GM10248 (cell line): Measurements from ENCODE around the gene VSTM2L.

Experiments
- CTCF ChIA-PET: fragments of 300-600 bp; sonication (Branson Sonifier 250); formaldehyde crosslinking; extraction: SDS; loops from one replicate; lab custom pipeline; 2021; ENCODE audit warnings: antibody characterized with exemption; lab: Yijun Ruan, JAX
- POLR2A ChIA-PET: fragments of 350-650 bp; sonication (Branson Sonifier 250); formaldehyde crosslinking; extraction: SDS; loops from one replicate; lab custom pipeline; 2020; ENCODE audit warnings: antibody characterized with exemption; lab: Yijun Ruan, JAX
- DNase-seq: peaks from one replicate; pipeline ENCODE4 v3.0.0; 2012; ENCODE audit errors: extremely low spot score
- TF ChIP-seq, protein P1 (sequence below): IDR thresholded peaks from 2 replicates; pipeline ENCODE4 v1.5.1; 2012; ENCODE audit warnings: mild to moderate bottlenecking, low read depth; ENCODE audit errors: extremely low read depth, missing control alignments, control extremely low read depth

Gene VSTM2L

DNA sequence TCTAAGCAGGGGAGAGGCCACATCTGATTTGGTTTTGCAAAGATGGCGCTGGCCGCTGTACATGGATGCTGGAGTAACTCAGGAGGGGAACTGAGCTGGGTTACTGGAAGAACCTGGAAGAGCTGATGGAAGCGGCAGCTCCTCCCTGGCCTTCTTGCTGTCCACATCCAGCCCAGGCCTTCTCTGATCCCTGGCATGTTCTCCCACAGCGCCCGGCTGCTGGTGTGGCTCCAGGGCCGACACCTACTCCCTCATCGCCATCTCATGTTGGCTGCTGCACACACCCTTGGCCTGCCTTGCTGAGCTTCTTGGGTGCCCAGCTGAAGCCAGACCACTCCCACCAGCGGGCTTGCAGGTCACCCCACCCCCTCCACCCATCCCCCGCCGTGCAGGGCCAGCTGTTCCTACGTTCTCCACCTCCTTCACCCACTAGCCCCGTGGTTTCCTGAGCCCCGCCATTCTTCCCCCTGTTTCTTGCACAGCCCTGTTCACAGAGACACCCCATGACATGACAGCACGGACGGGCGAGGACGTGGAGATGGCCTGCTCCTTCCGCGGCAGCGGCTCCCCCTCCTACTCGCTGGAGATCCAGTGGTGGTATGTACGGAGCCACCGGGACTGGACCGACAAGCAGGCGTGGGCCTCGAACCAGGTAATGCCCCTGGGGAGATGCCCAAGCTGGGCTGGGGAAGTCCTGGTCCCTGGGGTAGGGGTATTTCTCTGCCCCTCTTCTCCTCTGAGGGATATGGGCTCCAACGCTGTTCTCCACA, 28.4 kb downstream of the VSTM2L start:
- POLR2A ChIA-PET: no interaction called here
- CTCF ChIA-PET: interaction anchor here (1.1 kb wide), 1 partner anchor 312 kb away, joined by 3 read pairs; no protein-coding TSS in a partner anchor
- DNase-seq: no peak
- TF ChIP-seq, protein P1, sequence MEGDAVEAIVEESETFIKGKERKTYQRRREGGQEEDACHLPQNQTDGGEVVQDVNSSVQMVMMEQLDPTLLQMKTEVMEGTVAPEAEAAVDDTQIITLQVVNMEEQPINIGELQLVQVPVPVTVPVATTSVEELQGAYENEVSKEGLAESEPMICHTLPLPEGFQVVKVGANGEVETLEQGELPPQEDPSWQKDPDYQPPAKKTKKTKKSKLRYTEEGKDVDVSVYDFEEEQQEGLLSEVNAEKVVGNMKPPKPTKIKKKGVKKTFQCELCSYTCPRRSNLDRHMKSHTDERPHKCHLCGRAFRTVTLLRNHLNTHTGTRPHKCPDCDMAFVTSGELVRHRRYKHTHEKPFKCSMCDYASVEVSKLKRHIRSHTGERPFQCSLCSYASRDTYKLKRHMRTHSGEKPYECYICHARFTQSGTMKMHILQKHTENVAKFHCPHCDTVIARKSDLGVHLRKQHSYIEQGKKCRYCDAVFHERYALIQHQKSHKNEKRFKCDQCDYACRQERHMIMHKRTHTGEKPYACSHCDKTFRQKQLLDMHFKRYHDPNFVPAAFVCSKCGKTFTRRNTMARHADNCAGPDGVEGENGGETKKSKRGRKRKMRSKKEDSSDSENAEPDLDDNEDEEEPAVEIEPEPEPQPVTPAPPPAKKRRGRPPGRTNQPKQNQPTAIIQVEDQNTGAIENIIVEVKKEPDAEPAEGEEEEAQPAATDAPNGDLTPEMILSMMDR: no peak

DNA sequence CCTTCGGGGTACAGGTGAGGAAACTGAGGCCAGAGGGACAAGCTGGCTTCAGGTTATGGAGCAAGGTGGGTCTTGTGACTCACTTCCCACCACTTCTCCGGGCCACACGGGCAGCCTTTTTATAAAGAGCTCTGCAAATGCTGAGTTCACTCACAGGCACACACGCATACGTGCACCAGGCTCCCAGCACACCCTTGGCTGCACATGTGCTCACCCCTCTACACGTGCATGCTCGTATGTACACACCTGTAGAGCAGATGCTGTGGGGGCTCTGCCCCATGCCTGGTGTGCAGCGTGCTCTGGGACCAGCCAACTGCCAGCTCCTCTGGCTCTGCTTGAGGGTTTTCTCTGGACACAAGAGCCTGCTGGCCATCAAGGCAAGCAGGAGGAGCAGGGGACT, 29.1 kb downstream of the VSTM2L start:
- ChIA-PET POLR2A (no interaction called here), CTCF (interaction anchor here (1.1 kb wide), 1 partner anchor 311 kb away, joined by 3 read pairs; no protein-coding TSS in a partner anchor)
- DNase-seq: no peak
- TF ChIP-seq, protein P1: no peak

DNA sequence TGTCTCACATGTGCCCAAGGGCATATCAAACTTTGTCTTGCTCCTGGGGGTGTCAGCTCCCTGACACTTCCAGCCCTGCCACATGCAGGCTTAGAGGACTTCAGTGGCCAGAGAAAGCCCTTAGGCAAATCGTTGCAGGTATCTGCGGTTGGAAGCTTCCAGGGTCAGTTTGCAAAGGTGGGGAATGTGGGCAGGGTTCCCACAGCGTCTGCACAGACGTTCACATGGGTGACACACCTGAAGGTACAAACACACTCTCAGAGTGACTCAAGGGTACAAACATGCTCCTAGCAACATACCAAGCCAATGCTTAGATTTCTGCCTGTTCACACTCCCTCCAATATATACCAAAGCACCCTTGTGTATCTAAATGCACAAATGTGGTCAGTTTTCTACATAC, 30.0 kb downstream of the VSTM2L start:
- POLR2A ChIA-PET: no interaction called here
- CTCF ChIA-PET: no interaction called here
- TF ChIP-seq, protein P1: no peak
- DNase-seq: no peak

DNA sequence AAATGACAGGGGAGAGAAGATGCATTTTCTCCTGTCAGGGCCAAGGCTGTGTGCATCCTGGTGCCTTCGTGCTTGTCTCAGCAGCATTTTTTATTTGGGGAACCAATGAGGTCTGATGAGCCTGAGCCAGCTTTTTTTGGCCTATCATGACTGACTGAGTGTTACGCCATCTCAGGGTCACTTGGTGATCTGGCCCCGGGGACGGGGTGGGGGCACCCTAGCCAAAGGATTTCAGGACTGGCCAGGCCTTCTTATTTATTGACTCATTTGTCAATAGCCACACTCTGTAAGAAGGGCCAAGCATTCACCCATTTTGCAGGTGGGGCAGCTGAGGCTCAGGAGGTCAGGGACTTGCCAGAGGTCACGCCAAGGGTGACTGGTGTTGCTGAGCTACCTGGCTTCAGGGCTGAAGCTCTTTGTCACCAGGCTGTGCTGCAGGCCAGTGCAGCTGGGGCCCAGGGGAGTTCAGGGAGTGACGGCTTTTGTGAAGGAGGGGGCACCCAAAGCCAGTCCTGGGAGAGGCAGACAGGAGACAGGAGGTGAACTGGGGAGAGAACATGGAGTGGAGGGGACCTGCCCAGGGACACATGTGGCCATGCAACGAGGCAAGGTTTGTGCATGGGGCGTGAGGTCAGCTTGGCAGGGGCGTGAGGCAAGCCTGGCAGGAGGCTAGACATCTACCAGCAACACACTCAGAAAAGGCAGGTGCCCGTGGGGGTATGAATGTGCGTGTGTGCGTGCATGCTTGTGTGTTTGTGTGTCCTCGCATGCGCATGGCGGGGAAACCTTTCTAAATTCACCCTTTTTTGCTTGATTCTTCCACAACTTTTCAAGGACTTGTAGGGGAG, 31.1 kb downstream of the VSTM2L start:
- TF ChIP-seq, protein P1: no peak
- POLR2A ChIA-PET: no interaction called here
- DNase-seq: no peak
- CTCF ChIA-PET: no interaction called here

DNA sequence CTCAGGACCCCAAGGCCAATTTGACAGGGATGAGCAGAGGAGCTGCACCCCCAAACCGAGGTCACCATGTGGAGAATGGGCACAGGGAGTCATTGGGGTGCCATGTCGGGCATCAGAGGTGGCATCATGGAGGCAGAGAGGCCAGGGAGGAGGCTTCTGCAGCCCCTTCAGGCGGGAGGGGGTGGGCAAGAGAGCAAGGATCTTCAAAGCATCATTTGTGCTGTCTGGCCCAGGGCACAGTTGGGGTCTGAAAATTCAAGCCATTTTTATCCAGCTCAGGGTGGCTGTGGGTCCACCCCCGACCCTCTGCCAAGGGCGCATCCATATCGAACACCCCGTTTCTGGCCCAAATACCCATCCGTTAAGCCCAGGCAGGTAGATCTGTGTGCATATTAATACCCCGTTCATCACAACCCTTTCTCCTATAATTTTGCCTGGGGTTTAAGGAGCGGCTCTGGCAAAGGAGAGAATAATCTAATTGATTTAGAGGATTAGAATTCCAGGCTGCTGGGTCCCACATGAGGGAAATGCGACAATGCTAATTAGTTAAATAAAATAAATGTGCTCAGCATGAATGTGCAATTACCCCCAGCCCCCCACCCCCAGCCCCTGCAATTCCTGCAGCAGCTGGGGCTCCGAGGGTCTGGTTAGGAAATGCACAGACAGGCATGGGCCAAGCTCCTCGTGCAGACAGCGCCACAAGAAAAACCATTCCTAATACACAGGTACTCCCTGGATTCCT, 31.9 kb downstream of the VSTM2L start:
- ChIA-PET CTCF (no interaction called here), POLR2A (no interaction called here)
- TF ChIP-seq, protein P1: no peak
- DNase-seq: no peak

DNA sequence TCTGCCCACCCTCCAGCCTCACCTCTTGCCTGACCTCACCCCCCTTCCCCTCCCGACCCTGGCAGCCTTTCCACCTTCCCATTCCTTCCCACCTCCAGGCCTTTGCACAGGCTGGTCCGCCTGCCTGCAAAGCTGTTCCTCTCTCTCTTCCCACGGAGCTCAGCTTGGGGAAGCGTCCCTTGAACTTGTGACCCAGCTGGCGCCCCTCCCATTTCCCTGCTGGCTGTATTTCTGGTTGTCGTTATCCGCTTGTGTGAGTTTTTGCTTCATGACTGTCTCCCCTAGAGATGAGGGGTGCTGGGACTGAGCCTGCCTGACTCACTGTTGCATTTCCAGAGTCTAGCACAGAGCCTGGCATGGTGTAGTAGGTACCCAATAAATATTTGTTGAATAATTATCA, 32.5 kb downstream of the VSTM2L start:
- TF ChIP-seq, protein P1: no peak
- ChIA-PET POLR2A (no interaction called here), CTCF (no interaction called here)
- no peak for DNase-seq
